ENCODE data around the gene TSPAN2.

TSPAN2 gene

DNA sequence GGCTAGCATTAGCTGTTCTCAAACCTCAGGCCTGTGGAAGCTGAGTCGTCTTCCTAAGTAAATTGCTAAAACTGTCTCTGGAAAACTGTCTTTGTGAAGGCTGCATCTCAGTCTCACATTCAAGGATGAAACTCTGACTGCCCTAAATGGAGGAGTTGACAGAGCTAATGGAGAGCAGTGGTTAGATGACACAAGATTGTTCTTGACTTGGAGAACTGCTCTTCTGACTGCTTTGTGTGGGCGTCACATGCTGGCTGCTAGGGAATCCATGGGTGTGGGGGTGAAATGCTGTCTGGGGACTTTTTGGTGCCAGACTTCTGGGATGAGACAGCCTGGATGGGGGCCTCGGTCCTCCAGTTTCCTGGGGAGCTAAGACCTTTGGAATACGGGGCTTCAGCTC lies 24.5 kb upstream of the TSPAN2 start:
- Histone ChIP-seq H3K36me3 (ENCODE audit: control insufficient read depth, low read depth, low read length) (no peaks in the 10 kb centered on the region), H3K27ac (ENCODE audit: low read length) (no peak overlapping the region), H3K9me3 (ENCODE audit: control insufficient read depth, low read depth, low read length) (no peaks in the 10 kb centered on the region), H3K4me3 (ENCODE audit: low read length) (no peak overlapping the region), H3K27me3 (ENCODE audit: control insufficient read depth, insufficient read depth, low read length) (peaks cover 8% of the 10 kb centered on the region), H3K4me1 (ENCODE audit: control insufficient read depth, low read depth, low read length) (no peaks in the 10 kb centered on the region), H3K9ac (ENCODE audit: low read length) (no peak overlapping the region)

DNA sequence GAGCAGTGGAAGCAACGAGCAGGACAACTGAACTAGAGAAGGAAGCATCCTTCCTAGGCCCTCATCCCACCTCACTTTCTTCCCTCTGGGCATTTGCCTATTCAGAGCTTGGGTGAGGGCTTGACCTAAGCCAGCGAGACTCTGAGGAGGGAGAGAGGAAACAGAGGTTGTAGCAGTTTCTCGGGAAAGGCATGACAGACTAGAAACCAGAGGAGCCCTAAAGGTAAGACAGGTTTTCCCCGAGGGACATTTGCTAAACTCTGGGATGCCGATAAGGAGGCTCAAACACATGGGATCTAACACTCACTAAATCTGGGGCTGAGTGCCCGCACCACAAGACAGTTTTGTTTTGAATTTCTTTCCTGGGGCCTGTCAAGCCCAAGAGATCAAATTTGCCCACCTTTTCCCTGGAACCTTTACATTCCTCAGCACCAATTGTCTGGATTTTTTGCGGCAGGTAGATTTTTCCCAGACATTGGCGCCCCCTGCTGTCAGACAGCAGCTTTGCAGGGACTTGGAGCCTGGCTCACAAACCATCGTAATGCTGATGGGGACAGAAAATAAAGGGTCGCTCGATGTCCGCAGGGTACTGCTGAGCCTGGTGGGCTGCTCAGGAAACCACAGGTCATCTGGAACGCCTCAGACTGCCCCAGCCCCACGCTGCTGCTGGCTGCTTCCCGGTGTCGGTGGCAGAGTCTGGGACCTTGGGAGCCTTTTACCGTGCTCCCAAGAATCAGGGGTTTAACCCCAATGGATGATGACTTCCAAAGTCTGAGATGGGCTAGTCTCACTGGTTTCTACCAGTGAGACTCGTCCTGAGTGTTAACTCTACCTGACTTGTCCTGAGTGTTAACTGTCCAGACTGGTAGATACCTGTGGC lies 23.4 kb upstream of the TSPAN2 start:
- peaks cover 8% of the 10 kb centered on the region for H3K27me3 ChIP-seq (ENCODE audit: control insufficient read depth, insufficient read depth, low read length)
- H3K36me3 ChIP-seq (ENCODE audit: control insufficient read depth, low read depth, low read length): no peaks in the 10 kb centered on the region
- no peaks in the 10 kb centered on the region for H3K4me1 ChIP-seq (ENCODE audit: control insufficient read depth, low read depth, low read length)

DNA sequence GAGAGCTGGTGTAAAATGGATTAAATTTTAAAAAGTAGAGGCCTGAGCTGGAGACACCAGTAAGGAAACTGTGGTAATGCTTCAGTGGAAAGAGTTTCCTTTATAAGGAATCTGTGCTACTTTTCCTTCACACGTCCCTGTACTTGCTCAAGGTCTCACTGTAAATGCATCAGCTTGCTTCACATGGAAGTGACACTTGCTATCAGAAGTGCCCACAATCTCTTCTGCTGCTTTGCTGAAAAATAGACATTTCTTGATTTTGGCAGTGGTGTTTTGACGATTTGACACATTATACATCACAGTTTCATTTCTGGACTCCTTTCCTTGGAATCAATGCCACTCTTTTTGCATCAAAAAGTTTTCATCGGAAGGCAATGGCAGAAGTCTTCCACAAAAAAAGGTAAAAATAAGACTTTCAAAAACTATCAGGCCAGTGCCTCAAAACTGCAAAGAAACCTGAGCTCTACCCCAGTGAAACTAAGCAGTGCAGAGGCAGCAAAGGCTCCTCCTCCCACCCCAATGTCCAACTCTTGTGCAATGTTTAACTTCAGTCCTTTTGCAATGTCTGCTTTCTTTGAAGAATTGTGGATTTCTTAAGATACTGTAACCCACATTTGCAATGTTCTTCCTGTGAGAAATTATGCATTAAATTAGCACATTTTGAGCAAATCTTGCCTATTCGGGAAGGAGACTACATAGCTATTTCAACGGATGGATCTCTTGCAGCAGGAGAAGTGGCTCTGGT lies 18.4 kb upstream of the TSPAN2 start:
- Histone ChIP-seq H3K36me3 (ENCODE audit: control insufficient read depth, low read depth, low read length) (no peaks in the 10 kb centered on the region), H3K4me3 (ENCODE audit: low read length) (no peak overlapping the region), H3K27ac (ENCODE audit: low read length) (no peak overlapping the region), H3K27me3 (ENCODE audit: control insufficient read depth, insufficient read depth, low read length) (no peaks in the 10 kb centered on the region), H3K9ac (ENCODE audit: low read length) (no peak overlapping the region), H3K4me1 (ENCODE audit: control insufficient read depth, low read depth, low read length) (no peaks in the 10 kb centered on the region), H3K9me3 (ENCODE audit: control insufficient read depth, low read depth, low read length) (no peaks in the 10 kb centered on the region)

More for the DNA sequence above, 23.4 kb upstream of the TSPAN2 start:
- Histone ChIP-seq H3K4me3 (ENCODE audit: low read length) (no peak overlapping the region), H3K9ac (ENCODE audit: low read length) (no peak overlapping the region), H3K9me3 (ENCODE audit: control insufficient read depth, low read depth, low read length) (no peaks in the 10 kb centered on the region), H3K27ac (ENCODE audit: low read length) (no peak overlapping the region)

DNA sequence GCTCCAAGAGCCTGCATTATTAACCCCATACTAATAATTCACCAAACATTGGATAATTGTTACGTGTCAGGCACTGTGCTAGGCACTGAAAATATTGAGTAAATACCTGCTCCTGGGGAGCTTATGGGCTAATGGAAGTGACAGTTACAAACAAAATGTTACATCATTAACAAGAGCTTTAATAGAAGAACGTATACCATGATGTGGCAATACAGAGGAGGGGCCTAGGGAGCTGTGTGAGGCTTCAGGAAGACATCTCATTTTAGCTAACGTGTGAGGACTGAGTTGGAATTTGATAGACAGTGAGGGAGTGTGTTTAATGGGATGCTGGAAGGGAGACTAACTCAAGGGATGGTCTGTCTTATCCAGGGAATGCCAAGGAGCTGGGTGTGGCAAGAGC lies 16.5 kb upstream of the TSPAN2 start:
- no peak overlapping the region for H3K27ac ChIP-seq (ENCODE audit: low read length)
- H3K9ac ChIP-seq (ENCODE audit: low read length): no peak overlapping the region
- no peaks in the 10 kb centered on the region for H3K27me3 ChIP-seq (ENCODE audit: control insufficient read depth, insufficient read depth, low read length)
- H3K4me3 ChIP-seq (ENCODE audit: low read length): no peak overlapping the region
- no peaks in the 10 kb centered on the region for H3K9me3 ChIP-seq (ENCODE audit: control insufficient read depth, low read depth, low read length)
- H3K36me3 ChIP-seq (ENCODE audit: control insufficient read depth, low read depth, low read length): no peaks in the 10 kb centered on the region
- no peaks in the 10 kb centered on the region for H3K4me1 ChIP-seq (ENCODE audit: control insufficient read depth, low read depth, low read length)

DNA sequence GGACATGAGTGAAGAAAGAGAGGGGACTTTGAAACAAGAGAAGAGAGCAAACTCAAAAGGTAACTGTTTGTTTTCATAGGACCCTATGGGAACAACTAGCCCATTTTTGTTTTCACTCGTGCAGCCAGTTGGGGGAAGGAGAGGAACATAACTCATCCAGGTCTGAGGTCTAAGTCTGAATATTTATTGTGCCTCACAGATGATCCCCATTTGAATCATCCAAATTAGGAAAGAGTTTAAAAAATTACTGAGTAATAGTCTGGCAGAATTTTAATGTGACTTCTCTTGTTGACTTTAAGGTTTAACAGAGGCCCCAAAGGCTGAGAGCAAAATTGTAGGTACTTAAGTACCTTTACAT lies 10.4 kb upstream of the TSPAN2 start:
- no peak overlapping the region for H3K27ac ChIP-seq (ENCODE audit: low read length)
- H3K4me1 ChIP-seq (ENCODE audit: control insufficient read depth, low read depth, low read length): peaks cover 17% of the 10 kb centered on the region
- H3K4me3 ChIP-seq (ENCODE audit: low read length): no peak overlapping the region
- no peaks in the 10 kb centered on the region for H3K9me3 ChIP-seq (ENCODE audit: control insufficient read depth, low read depth, low read length)
- no peaks in the 10 kb centered on the region for H3K27me3 ChIP-seq (ENCODE audit: control insufficient read depth, insufficient read depth, low read length)
- H3K36me3 ChIP-seq (ENCODE audit: control insufficient read depth, low read depth, low read length): no peaks in the 10 kb centered on the region
- H3K9ac ChIP-seq (ENCODE audit: low read length): no peak overlapping the region

DNA sequence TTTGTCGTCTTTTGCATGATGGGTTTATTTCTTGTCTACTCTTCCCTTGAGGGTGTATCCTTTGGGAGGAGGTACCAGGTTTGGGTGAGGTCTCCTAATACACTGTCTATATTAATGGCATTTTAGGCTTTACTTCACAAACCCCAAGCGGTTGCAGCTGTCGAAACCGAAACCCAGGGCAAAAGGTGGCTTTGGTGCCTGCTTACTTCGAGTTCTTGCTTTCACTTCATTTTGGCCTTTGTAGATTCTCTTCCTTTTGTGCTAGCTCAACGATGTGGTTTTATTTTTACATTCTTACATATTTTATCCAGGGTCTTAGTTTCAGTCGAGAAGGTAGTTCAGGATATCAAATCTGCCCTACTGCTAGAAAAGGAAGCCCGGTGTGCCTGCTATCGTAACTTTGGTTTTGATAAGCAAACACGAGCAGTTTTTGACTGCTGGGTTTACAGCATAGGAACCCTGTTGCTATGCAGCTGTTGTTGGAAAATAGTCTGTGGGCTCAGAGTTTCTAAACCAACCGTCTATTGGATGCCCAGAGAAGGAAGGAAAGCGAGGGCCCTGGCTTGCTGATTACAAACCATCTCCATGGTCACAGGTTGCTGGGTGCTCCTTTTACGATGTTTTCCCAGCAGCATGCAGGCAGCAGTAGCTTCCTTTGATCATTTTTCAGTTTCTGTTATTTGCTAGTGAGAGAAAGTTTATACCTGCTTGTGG lies 9.8 kb upstream of the TSPAN2 start:
- H3K27me3 ChIP-seq (ENCODE audit: control insufficient read depth, insufficient read depth, low read length): no peaks in the 10 kb centered on the region
- no peaks in the 10 kb centered on the region for H3K36me3 ChIP-seq (ENCODE audit: control insufficient read depth, low read depth, low read length)
- no peaks in the 10 kb centered on the region for H3K9me3 ChIP-seq (ENCODE audit: control insufficient read depth, low read depth, low read length)
- peaks cover 17% of the 10 kb centered on the region for H3K4me1 ChIP-seq (ENCODE audit: control insufficient read depth, low read depth, low read length)
- no peak overlapping the region for H3K9ac ChIP-seq (ENCODE audit: low read length)
- H3K4me3 ChIP-seq (ENCODE audit: low read length): no peak overlapping the region
- H3K27ac ChIP-seq (ENCODE audit: low read length): no peak overlapping the region

DNA sequence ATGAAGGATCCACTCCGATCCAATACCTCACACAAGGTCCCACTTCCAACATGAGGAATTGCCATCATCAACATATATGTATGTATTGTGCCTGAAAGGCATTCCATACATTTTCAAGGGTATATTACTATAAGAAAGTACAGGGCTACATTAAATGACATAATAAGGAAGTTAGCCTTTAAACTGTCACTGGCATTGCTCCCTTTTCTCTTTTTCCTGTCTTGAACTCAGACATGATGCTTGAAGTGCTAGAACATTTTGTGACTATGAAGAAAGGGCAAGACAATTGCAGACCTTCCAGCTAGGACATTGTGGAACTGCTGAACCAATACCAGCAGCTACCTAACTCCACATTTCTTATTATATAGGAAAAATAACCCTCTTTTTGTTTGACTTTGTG lies 2.9 kb upstream of the TSPAN2 start:
- no peak overlapping the region for H3K9ac ChIP-seq (ENCODE audit: low read length)
- H3K4me3 ChIP-seq (ENCODE audit: low read length): no peak overlapping the region
- no peaks in the 10 kb centered on the region for H3K9me3 ChIP-seq (ENCODE audit: control insufficient read depth, low read depth, low read length)
- no peaks in the 10 kb centered on the region for H3K36me3 ChIP-seq (ENCODE audit: control insufficient read depth, low read depth, low read length)
- H3K27ac ChIP-seq (ENCODE audit: low read length): no peak overlapping the region
- H3K4me1 ChIP-seq (ENCODE audit: control insufficient read depth, low read depth, low read length): peaks cover 7% of the 10 kb centered on the region
- peaks cover 8% of the 10 kb centered on the region for H3K27me3 ChIP-seq (ENCODE audit: control insufficient read depth, insufficient read depth, low read length)

DNA sequence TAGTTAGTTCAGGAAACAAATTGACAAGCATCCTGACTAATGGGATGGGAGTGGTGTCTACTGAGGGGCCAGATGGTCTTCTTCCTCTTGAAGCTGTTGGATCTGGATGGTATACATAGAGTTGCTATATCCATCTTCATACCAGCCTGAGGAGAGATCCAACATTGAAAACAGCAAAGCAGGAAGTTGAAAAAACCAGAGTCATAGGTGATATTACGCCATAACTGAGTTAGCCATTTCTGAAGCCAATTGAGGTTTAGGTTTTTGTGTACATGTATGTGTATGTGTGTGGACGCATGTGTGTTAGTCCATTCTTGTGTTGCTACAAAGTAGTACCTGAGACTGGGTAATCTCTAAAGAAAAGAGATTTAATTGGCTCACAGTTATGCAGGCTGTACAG lies 2.3 kb upstream of the TSPAN2 start:
- peaks cover 7% of the 10 kb centered on the region for H3K4me1 ChIP-seq (ENCODE audit: control insufficient read depth, low read depth, low read length)
- no peak overlapping the region for H3K9ac ChIP-seq (ENCODE audit: low read length)
- H3K9me3 ChIP-seq (ENCODE audit: control insufficient read depth, low read depth, low read length): no peaks in the 10 kb centered on the region
- H3K4me3 ChIP-seq (ENCODE audit: low read length): no peak overlapping the region
- no peaks in the 10 kb centered on the region for H3K36me3 ChIP-seq (ENCODE audit: control insufficient read depth, low read depth, low read length)
- H3K27ac ChIP-seq (ENCODE audit: low read length): no peak overlapping the region
- peaks cover 8% of the 10 kb centered on the region for H3K27me3 ChIP-seq (ENCODE audit: control insufficient read depth, insufficient read depth, low read length)

DNA sequence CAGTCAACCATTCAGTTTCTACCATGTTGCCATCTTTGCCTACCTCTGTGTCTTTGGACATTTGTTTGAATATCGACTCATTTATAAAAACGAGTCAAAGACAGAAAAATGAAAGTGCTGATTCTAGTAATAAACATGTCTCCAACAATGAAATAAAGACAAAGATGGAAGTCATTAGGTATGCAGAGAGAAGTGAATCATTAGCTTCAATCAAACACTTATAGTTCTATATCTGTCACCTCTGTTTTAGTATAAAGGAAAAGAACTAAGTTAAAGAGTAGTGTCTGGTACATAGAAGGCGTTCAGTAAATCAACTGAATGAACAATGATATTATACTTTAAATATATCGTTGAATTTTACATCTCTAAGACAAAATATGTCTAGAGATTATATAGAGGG lies 1.7 kb upstream of the TSPAN2 start:
- Histone ChIP-seq H3K36me3 (ENCODE audit: control insufficient read depth, low read depth, low read length) (no peaks in the 10 kb centered on the region), H3K27ac (ENCODE audit: low read length) (no peak overlapping the region), H3K9ac (ENCODE audit: low read length) (no peak overlapping the region), H3K4me1 (ENCODE audit: control insufficient read depth, low read depth, low read length) (peaks cover 7% of the 10 kb centered on the region), H3K4me3 (ENCODE audit: low read length) (no peak overlapping the region), H3K9me3 (ENCODE audit: control insufficient read depth, low read depth, low read length) (no peaks in the 10 kb centered on the region), H3K27me3 (ENCODE audit: control insufficient read depth, insufficient read depth, low read length) (peaks cover 8% of the 10 kb centered on the region)

DNA sequence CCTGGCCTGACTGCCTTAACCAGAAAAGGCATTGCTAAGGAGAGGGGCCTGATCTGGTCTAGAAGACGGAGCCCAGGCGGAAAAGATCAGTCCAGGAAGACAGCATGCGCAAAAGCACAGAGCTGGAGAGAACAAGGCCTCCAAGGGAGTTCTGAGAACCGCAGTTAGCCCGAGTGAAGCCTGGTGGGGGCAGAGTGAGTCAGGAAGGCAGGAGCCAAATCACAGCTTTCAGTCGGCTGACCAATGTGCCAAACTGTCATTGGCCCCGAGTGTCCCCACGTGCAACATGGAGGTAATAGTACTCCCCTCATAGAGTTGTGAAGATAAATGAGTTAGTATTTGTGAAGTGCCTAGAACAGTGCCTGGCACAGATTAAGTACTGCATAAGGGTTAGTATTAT lies 1.2 kb upstream of the TSPAN2 start:
- peaks cover 8% of the 10 kb centered on the region for H3K27me3 ChIP-seq (ENCODE audit: control insufficient read depth, insufficient read depth, low read length)
- no peaks in the 10 kb centered on the region for H3K9me3 ChIP-seq (ENCODE audit: control insufficient read depth, low read depth, low read length)
- no peak overlapping the region for H3K27ac ChIP-seq (ENCODE audit: low read length)
- peak overlapping the region; percentile 92 for H3K4me3 ChIP-seq (ENCODE audit: low read length)
- H3K36me3 ChIP-seq (ENCODE audit: control insufficient read depth, low read depth, low read length): no peaks in the 10 kb centered on the region
- peak overlapping the region; percentile 93 for H3K9ac ChIP-seq (ENCODE audit: low read length)
- peaks cover 7% of the 10 kb centered on the region for H3K4me1 ChIP-seq (ENCODE audit: control insufficient read depth, low read depth, low read length)

DNA sequence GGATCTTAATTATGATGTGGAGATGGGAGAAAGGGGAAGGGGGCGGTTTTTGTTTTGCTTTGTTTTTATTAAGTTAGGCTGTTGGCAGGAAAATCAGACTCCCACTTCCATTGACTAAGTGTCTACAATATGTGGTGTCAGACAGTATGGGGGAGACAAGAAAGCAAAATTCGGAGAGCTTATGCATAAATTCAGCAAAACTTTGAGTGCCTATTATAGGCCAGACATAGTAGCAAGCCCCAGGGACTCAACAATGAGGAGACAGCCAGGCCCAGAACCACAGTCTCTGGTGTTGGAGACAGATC lies 835 bp upstream of the TSPAN2 start:
- peaks cover 8% of the 10 kb centered on the region for H3K27me3 ChIP-seq (ENCODE audit: control insufficient read depth, insufficient read depth, low read length)
- peak overlapping the region; percentile 92 for H3K4me3 ChIP-seq (ENCODE audit: low read length)
- H3K36me3 ChIP-seq (ENCODE audit: control insufficient read depth, low read depth, low read length): no peaks in the 10 kb centered on the region
- no peak overlapping the region for H3K27ac ChIP-seq (ENCODE audit: low read length)
- no peaks in the 10 kb centered on the region for H3K9me3 ChIP-seq (ENCODE audit: control insufficient read depth, low read depth, low read length)
- H3K4me1 ChIP-seq (ENCODE audit: control insufficient read depth, low read depth, low read length): peaks cover 7% of the 10 kb centered on the region
- peak overlapping the region; percentile 93 for H3K9ac ChIP-seq (ENCODE audit: low read length)

Measured in iPS-18a (cell line).